NCI-H460 (cell line): ENCODE data around the gene STYXL2. TPM values are rescaled to one million over a fixed set of nuclear protein-coding genes. Genes with fewer than 3 reads are reported as not detected.

Experiments used
- DNase-seq: peaks from one replicate; pipeline ENCODE4 v3.0.0-alpha.2; 2016; ENCODE audit warnings: low read depth; ENCODE audit errors: extremely low read depth
- polyA plus RNA-seq: library from polyadenylated mRNA; depleted of rRNA; stranded (reverse); fragments of >200 nt; gene quantifications from 2 replicates; pipeline ENCODE4 v1.2.3, GENCODE V29; 2014; cell fraction: nucleus; rRNA removed
- total RNA-seq: library from RNA; depleted of rRNA; stranded (reverse); fragments of >200 nt; shearing (Covaris generic); gene quantifications from 2 replicates; pipeline ENCODE4 v1.2.3, GENCODE V29; 2014; rRNA removed

STYXL2 gene
- total RNA-seq: not detected in 2 replicates
- not detected in 2 replicates for polyA plus RNA-seq

- no peak for DNase-seq
Measured at GRCh38 chr1:167093846-167094516, at the start of gene STYXL2. Gene STYXL2 (plus strand): TSS chr1:167094075. CDS start chr1:167094850, 775 bp downstream.

- no peak for DNase-seq
Measured at GRCh38 chr1:167051907-167052306, 42.0 kb upstream of the STYXL2 start.

GRCh38 chr1:167052389-167052788, 41.5 kb upstream of the STYXL2 start:
- DNase-seq: no peak

GRCh38 chr1:167054531-167054930, 39.3 kb upstream of the STYXL2 start:
- no peak for DNase-seq

- no peak for DNase-seq
Measured at GRCh38 chr1:167054946-167055630, 38.8 kb upstream of the STYXL2 start.

- no peak for DNase-seq
Measured at GRCh38 chr1:167056529-167057231, 37.2 kb upstream of the STYXL2 start.

GRCh38 chr1:167057241-167057688, 36.6 kb upstream of the STYXL2 start:
- DNase-seq: peak; percentile 48

- peak; percentile 56 for DNase-seq
Measured at GRCh38 chr1:167059045-167059808, 34.6 kb upstream of the STYXL2 start.

GRCh38 chr1:167059809-167060107, 34.1 kb upstream of the STYXL2 start:
- no peak for DNase-seq

- no peak for DNase-seq
Measured at GRCh38 chr1:167060141-167061072, 33.5 kb upstream of the STYXL2 start.

GRCh38 chr1:167061073-167061464, 32.8 kb upstream of the STYXL2 start:
- no peak for DNase-seq

- DNase-seq: no peak
Measured at GRCh38 chr1:167064621-167065020, 29.3 kb upstream of the STYXL2 start.

- DNase-seq: no peak
Measured at GRCh38 chr1:167065471-167065870, 28.4 kb upstream of the STYXL2 start.

- peak; percentile 69 for DNase-seq
Measured at GRCh38 chr1:167066333-167067122, 27.3 kb upstream of the STYXL2 start.

GRCh38 chr1:167067904-167068303, 26.0 kb upstream of the STYXL2 start:
- no peak for DNase-seq

GRCh38 chr1:167068761-167069160, 25.1 kb upstream of the STYXL2 start:
- no peak for DNase-seq

- no peak for DNase-seq
Measured at GRCh38 chr1:167071286-167071685, 22.6 kb upstream of the STYXL2 start.

- DNase-seq: no peak
Measured at GRCh38 chr1:167076136-167076710, 17.7 kb upstream of the STYXL2 start.
